ENCODE data around the gene DEFB132.
"Not testable (repeated sequence)": the region's sequence is repeated elsewhere in the genome, so short reads cannot be mapped to it uniquely, and the experiment has no call there.

The DEFB132 gene

GRCh38 chr20:257419-257818 is at the start of gene DEFB132:
DEFB132 (plus strand) TSS chr20:257724; CDS start chr20:257779, 55 bp downstream.
- no peak for DNase-seq (ENCODE audit: low read depth in 2 of 2)

- DNase-seq (ENCODE audit: low read depth in 2 of 2): peak in 1 of 2 donors; percentile 3
These were observed 48.5 kb upstream of the DEFB132 start for GRCh38 chr20:208942-209566.

GRCh38 chr20:210809-211502 is 46.6 kb upstream of the DEFB132 start:
- no peak for DNase-seq (ENCODE audit: low read depth in 2 of 2)

- no peak for DNase-seq (ENCODE audit: low read depth in 2 of 2)
These were observed 43.1 kb upstream of the DEFB132 start for GRCh38 chr20:214383-214782.

GRCh38 chr20:215796-216195 is 41.7 kb upstream of the DEFB132 start:
- DNase-seq (ENCODE audit: low read depth in 2 of 2): no peak

- DNase-seq (ENCODE audit: low read depth in 2 of 2): no peak
These were observed 40.3 kb upstream of the DEFB132 start for GRCh38 chr20:217266-217665.

GRCh38 chr20:219290-220115 is 38.0 kb upstream of the DEFB132 start:
- DNase-seq (ENCODE audit: low read depth in 2 of 2): no peak

GRCh38 chr20:221258-221830 is 36.2 kb upstream of the DEFB132 start:
- DNase-seq (ENCODE audit: low read depth in 2 of 2): no peak

GRCh38 chr20:225879-226278 is 31.6 kb upstream of the DEFB132 start:
- DNase-seq (ENCODE audit: low read depth in 2 of 2): not testable (repeated sequence)

- DNase-seq (ENCODE audit: low read depth in 2 of 2): no peak
These were observed 30.6 kb upstream of the DEFB132 start, which contains the start of gene DEFB129 for GRCh38 chr20:226958-227357. DEFB129 (plus strand) TSS chr20:227258; CDS start chr20:227289, 31 bp downstream.

GRCh38 chr20:227439-228105 is 30.0 kb upstream of the DEFB132 start:
- no peak for DNase-seq (ENCODE audit: low read depth in 2 of 2)

GRCh38 chr20:235891-236290 is 21.6 kb upstream of the DEFB132 start:
- DNase-seq (ENCODE audit: low read depth in 2 of 2): no peak

- peak in 1 of 2 donors; percentile 17 for DNase-seq (ENCODE audit: low read depth in 2 of 2)
These were observed 20.0 kb upstream of the DEFB132 start for GRCh38 chr20:237489-237888.

GRCh38 chr20:237929-238328 is 19.6 kb upstream of the DEFB132 start:
- no peak for DNase-seq (ENCODE audit: low read depth in 2 of 2)

- DNase-seq (ENCODE audit: low read depth in 2 of 2): no peak
These were observed 14.6 kb upstream of the DEFB132 start for GRCh38 chr20:242905-243304.

- no peak for DNase-seq (ENCODE audit: low read depth in 2 of 2)
These were observed 6.2 kb upstream of the DEFB132 start for GRCh38 chr20:251354-251753.

GRCh38 chr20:252801-253200 is 4.7 kb upstream of the DEFB132 start:
- DNase-seq (ENCODE audit: low read depth in 2 of 2): no peak

- not testable (repeated sequence) for DNase-seq (ENCODE audit: low read depth in 2 of 2)
These were observed 4.1 kb upstream of the DEFB132 start for GRCh38 chr20:253447-253846.

- no peak for DNase-seq (ENCODE audit: low read depth in 2 of 2)
These were observed 840 bp downstream of the DEFB132 start for GRCh38 chr20:258269-258858.

GRCh38 chr20:258963-259362 is 1.4 kb downstream of the DEFB132 start:
- no peak for DNase-seq (ENCODE audit: low read depth in 2 of 2)

GRCh38 chr20:259981-260380 is 2.5 kb downstream of the DEFB132 start:
- no peak for DNase-seq (ENCODE audit: low read depth in 2 of 2)
